ENCODE measurements around the gene EVI2A.

The EVI2A gene

DNA sequence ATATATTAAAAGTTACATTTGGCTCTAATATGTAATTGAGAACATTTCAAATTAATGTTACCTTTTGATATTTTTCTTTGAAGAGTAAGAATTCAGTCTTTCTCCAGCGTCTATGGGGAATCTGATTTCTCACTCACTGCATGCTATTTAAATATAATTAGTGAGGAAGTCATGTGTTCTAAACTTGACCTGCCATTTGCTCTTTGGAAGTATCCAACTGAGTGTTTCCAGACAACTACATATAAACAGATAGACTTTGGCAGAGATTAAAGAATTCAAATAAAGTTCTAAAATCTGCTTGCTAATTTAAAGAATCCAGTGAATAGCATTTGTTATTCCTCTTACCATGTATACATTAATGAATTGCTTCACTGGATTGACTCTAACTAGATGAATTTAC is 47.9 kb downstream of the EVI2A start:
- Histone ChIP-seq H2BK120ac (ENCODE audit: low read depth, low read length) (no peak overlapping the region), H3K18ac (ENCODE audit: low read length) (no peak overlapping the region), H3K4me2 (ENCODE audit: insufficient read depth, low read length, poor library complexity, severe bottlenecking) (no peak overlapping the region), H3K4me1 (ENCODE audit: control insufficient read depth in 2 of 2, insufficient read depth in 1 of 2, low read depth in 1 of 2, low read length in 2 of 2) (peaks cover 0 to 12% of the 10 kb centered on the region in 2 donors), H3K9ac (ENCODE audit: low read depth, low read length, poor library complexity) (no peak overlapping the region), H3K79me1 (ENCODE audit: low read depth, low read length) (no peaks in the 10 kb centered on the region), H2AFZ (ENCODE audit: low read length) (no peak overlapping the region), H4K91ac (ENCODE audit: low read depth, low read length, poor library complexity) (no peak overlapping the region), H3K36me3 (replicated peaks in 1 of 2; ENCODE audit: control insufficient read depth in 2 of 2, insufficient read depth in 2 of 2, low read length in 2 of 2) (peaks cover 3 to 81% of the 10 kb centered on the region in 2 donors), H2BK5ac (ENCODE audit: low read length) (no peak overlapping the region), H3K27ac (replicated peaks; ENCODE audit: low read length) (no peak overlapping the region), H3K4ac (ENCODE audit: low read length) (no peak overlapping the region), H3K27me3 (ENCODE audit: control insufficient read depth in 3 of 3, insufficient read depth in 3 of 3, low read depth in 1 of 3, low read length in 3 of 3) (no peaks in the 10 kb centered on the region), H3K9me3 (replicated peaks in 1 of 2; ENCODE audit: control insufficient read depth in 2 of 2, insufficient read depth in 1 of 2, low read depth in 1 of 2, low read length in 2 of 2) (no peaks in the 10 kb centered on the region), H2BK12ac (ENCODE audit: low read length) (no peak overlapping the region), H2AK5ac (ENCODE audit: low read depth, low read length) (no peak overlapping the region), H3K4me3 (ENCODE audit: low read length in 2 of 2) (no peak overlapping the region), H2BK15ac (ENCODE audit: low read length) (no peak overlapping the region), H3K14ac (ENCODE audit: low read length) (no peak overlapping the region), H3K23ac (ENCODE audit: low read depth, low read length, poor library complexity) (no peak overlapping the region), H4K8ac (ENCODE audit: low read depth, low read length) (no peak overlapping the region)
- no peak for DNase-seq (ENCODE audit: low spot score)
- WGBS, 2 donors (ENCODE audit: extremely low coverage in 2 of 2, insufficient read length in 2 of 2, insufficient replicate concordance in 1 of 2): no CpG with 5 or more reads among the region's 1 CpG

DNA sequence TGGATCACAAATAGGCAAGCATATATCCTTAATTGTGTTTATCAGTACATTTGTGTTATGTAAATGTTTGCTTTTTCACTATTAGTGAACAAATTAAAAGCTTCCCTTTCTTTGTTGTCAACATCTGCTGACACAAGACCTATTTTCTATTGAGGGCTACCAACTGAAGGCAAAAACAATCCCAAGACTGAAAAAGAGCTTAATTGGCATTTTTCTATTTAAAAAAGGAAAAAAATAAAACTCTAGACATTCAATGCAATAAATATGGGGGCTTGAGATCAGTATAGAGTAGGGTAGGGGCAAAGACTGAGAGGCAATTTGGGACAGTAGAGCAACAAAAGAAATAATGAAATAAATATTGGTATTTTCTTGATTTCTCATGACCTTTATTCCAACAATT is 48.6 kb downstream of the EVI2A start:
- Histone ChIP-seq H3K27ac (replicated peaks; ENCODE audit: low read length) (no peak overlapping the region), H3K4me3 (ENCODE audit: low read length in 2 of 2) (no peak overlapping the region), H2BK120ac (ENCODE audit: low read depth, low read length) (no peak overlapping the region), H3K9ac (ENCODE audit: low read depth, low read length, poor library complexity) (no peak overlapping the region), H3K27me3 (ENCODE audit: control insufficient read depth in 3 of 3, insufficient read depth in 3 of 3, low read depth in 1 of 3, low read length in 3 of 3) (no peaks in the 10 kb centered on the region), H4K8ac (ENCODE audit: low read depth, low read length) (no peak overlapping the region), H3K79me1 (ENCODE audit: low read depth, low read length) (no peaks in the 10 kb centered on the region), H2BK15ac (ENCODE audit: low read length) (no peak overlapping the region), H3K4ac (ENCODE audit: low read length) (no peak overlapping the region), H3K4me2 (ENCODE audit: insufficient read depth, low read length, poor library complexity, severe bottlenecking) (no peak overlapping the region), H4K91ac (ENCODE audit: low read depth, low read length, poor library complexity) (no peak overlapping the region), H2AK5ac (ENCODE audit: low read depth, low read length) (no peak overlapping the region), H3K36me3 (replicated peaks in 1 of 2; ENCODE audit: control insufficient read depth in 2 of 2, insufficient read depth in 2 of 2, low read length in 2 of 2) (peaks cover 2 to 81% of the 10 kb centered on the region in 2 donors), H3K4me1 (ENCODE audit: control insufficient read depth in 2 of 2, insufficient read depth in 1 of 2, low read depth in 1 of 2, low read length in 2 of 2) (peaks cover 0 to 12% of the 10 kb centered on the region in 2 donors), H2AFZ (ENCODE audit: low read length) (no peak overlapping the region), H3K9me3 (replicated peaks in 1 of 2; ENCODE audit: control insufficient read depth in 2 of 2, insufficient read depth in 1 of 2, low read depth in 1 of 2, low read length in 2 of 2) (no peaks in the 10 kb centered on the region), H3K18ac (ENCODE audit: low read length) (no peak overlapping the region), H2BK12ac (ENCODE audit: low read length) (no peak overlapping the region), H2BK5ac (ENCODE audit: low read length) (no peak overlapping the region), H3K14ac (ENCODE audit: low read length) (no peak overlapping the region), H3K23ac (ENCODE audit: low read depth, low read length, poor library complexity) (no peak overlapping the region)
- DNase-seq (ENCODE audit: low spot score): no peak

- Histone ChIP-seq H3K18ac (ENCODE audit: low read length) (no peak overlapping the region), H3K4me1 (ENCODE audit: control insufficient read depth in 2 of 2, insufficient read depth in 1 of 2, low read depth in 1 of 2, low read length in 2 of 2) (peaks cover 0 to 12% of the 10 kb centered on the region in 2 donors), H3K23ac (ENCODE audit: low read depth, low read length, poor library complexity) (no peak overlapping the region), H4K8ac (ENCODE audit: low read depth, low read length) (no peak overlapping the region), H3K9ac (ENCODE audit: low read depth, low read length, poor library complexity) (no peak overlapping the region), H3K14ac (ENCODE audit: low read length) (no peak overlapping the region), H3K79me1 (ENCODE audit: low read depth, low read length) (no peaks in the 10 kb centered on the region), H2BK12ac (ENCODE audit: low read length) (no peak overlapping the region), H2BK5ac (ENCODE audit: low read length) (no peak overlapping the region), H4K91ac (ENCODE audit: low read depth, low read length, poor library complexity) (no peak overlapping the region), H2BK120ac (ENCODE audit: low read depth, low read length) (no peak overlapping the region), H3K27me3 (ENCODE audit: control insufficient read depth in 3 of 3, insufficient read depth in 3 of 3, low read depth in 1 of 3, low read length in 3 of 3) (no peaks in the 10 kb centered on the region), H3K4me2 (ENCODE audit: insufficient read depth, low read length, poor library complexity, severe bottlenecking) (no peak overlapping the region), H2BK15ac (ENCODE audit: low read length) (no peak overlapping the region), H2AK5ac (ENCODE audit: low read depth, low read length) (no peak overlapping the region), H3K4ac (ENCODE audit: low read length) (no peak overlapping the region), H3K36me3 (replicated peaks in 1 of 2; ENCODE audit: control insufficient read depth in 2 of 2, insufficient read depth in 2 of 2, low read length in 2 of 2) (peaks cover 1 to 81% of the 10 kb centered on the region in 2 donors), H2AFZ (ENCODE audit: low read length) (no peak overlapping the region), H3K9me3 (replicated peaks in 1 of 2; ENCODE audit: control insufficient read depth in 2 of 2, insufficient read depth in 1 of 2, low read depth in 1 of 2, low read length in 2 of 2) (no peaks in the 10 kb centered on the region), H3K27ac (replicated peaks; ENCODE audit: low read length) (no peak overlapping the region), H3K4me3 (ENCODE audit: low read length in 2 of 2) (no peak overlapping the region)
- WGBS, 2 donors (ENCODE audit: extremely low coverage in 2 of 2, insufficient read length in 2 of 2, insufficient replicate concordance in 1 of 2): no CpG with 5 or more reads among the region's 1 CpG
- DNase-seq (ENCODE audit: low spot score): no peak
Observed at GRCh38 chr17:31272236-31272635, 49.2 kb downstream of the EVI2A start.

- Histone ChIP-seq H2AK5ac (ENCODE audit: low read depth, low read length) (no peak overlapping the region), H4K91ac (ENCODE audit: low read depth, low read length, poor library complexity) (no peak overlapping the region), H2BK120ac (ENCODE audit: low read depth, low read length) (no peak overlapping the region), H3K4ac (ENCODE audit: low read length) (no peak overlapping the region), H2AFZ (ENCODE audit: low read length) (no peak overlapping the region), H3K79me1 (ENCODE audit: low read depth, low read length) (no peaks in the 10 kb centered on the region), H3K14ac (ENCODE audit: low read length) (no peak overlapping the region), H3K9ac (ENCODE audit: low read depth, low read length, poor library complexity) (no peak overlapping the region), H2BK5ac (ENCODE audit: low read length) (no peak overlapping the region), H4K8ac (ENCODE audit: low read depth, low read length) (no peak overlapping the region), H3K4me2 (ENCODE audit: insufficient read depth, low read length, poor library complexity, severe bottlenecking) (no peak overlapping the region), H3K9me3 (replicated peaks in 1 of 2; ENCODE audit: control insufficient read depth in 2 of 2, insufficient read depth in 1 of 2, low read depth in 1 of 2, low read length in 2 of 2) (no peaks in the 10 kb centered on the region), H3K18ac (ENCODE audit: low read length) (no peak overlapping the region), H3K4me3 (ENCODE audit: low read length in 2 of 2) (no peak overlapping the region), H3K36me3 (replicated peaks in 1 of 2; ENCODE audit: control insufficient read depth in 2 of 2, insufficient read depth in 2 of 2, low read length in 2 of 2) (peaks cover 2 to 84% of the 10 kb centered on the region in 2 donors), H3K27ac (replicated peaks; ENCODE audit: low read length) (no peak overlapping the region), H2BK12ac (ENCODE audit: low read length) (no peak overlapping the region), H3K23ac (ENCODE audit: low read depth, low read length, poor library complexity) (no peak overlapping the region), H2BK15ac (ENCODE audit: low read length) (no peak overlapping the region), H3K27me3 (ENCODE audit: control insufficient read depth in 3 of 3, insufficient read depth in 3 of 3, low read depth in 1 of 3, low read length in 3 of 3) (no peaks in the 10 kb centered on the region), H3K4me1 (ENCODE audit: control insufficient read depth in 2 of 2, insufficient read depth in 1 of 2, low read depth in 1 of 2, low read length in 2 of 2) (peaks cover 0 to 12% of the 10 kb centered on the region in 2 donors)
- WGBS, 2 donors (ENCODE audit: extremely low coverage in 2 of 2, insufficient read length in 2 of 2, insufficient replicate concordance in 1 of 2): no CpG with 5 or more reads among the region's 1 CpG
- DNase-seq (ENCODE audit: low spot score): no peak
Observed at GRCh38 chr17:31269578-31269983, 51.8 kb downstream of the EVI2A start.

Measured in neuronal stem cell (in vitro differentiated cells).